Airway epithelial cell (primary cell): ENCODE data around the gene SNX24. TPM values are rescaled to one million over a fixed set of nuclear protein-coding genes. Genes with fewer than 3 reads are reported as not detected.

Experiments
- total RNA-seq: library from RNA; depleted of rRNA; stranded (reverse); fragments of >200 nt; gene quantifications from 2 replicates; pipeline ENCODE4 v1.2.3, GENCODE V29; 2015

SNX24 gene
- 11.8 and 15.1 TPM in 2 replicates for total RNA-seq

GRCh38 chr5:122845229-122846050 lies at the start of gene SNX24:
Gene SNX24 (plus strand): TSS chr5:122845613. CDS start chr5:122845634, 21 bp downstream.

GRCh38 chr5:123036391-123037103 lies 191.1 kb downstream of the SNX24 start, which contains the start of gene PPIC:
Gene PPIC (minus strand): TSS chr5:123036725. CDS start chr5:123036625, 100 bp downstream.

Other genes starting within 250 kb of the SNX24 start
- 24.9 and 30.1 TPM in 2 replicates for gene SNX2, start 70.5 kb upstream of the SNX24 start, total RNA-seq
- 27.9 and 36.0 TPM in 2 replicates for gene PPIC, start 191.1 kb downstream of the SNX24 start, total RNA-seq
- 0.05 TPM in 1 of 2 replicates, not detected in the other for gene PRDM6, start 243.6 kb downstream of the SNX24 start, total RNA-seq